Heart right ventricle (tissue), 16 donors: Measurements from ENCODE around the gene TRIM17. TPM values are rescaled to one million over a fixed set of nuclear protein-coding genes. Genes with fewer than 3 reads are reported as not detected.

ENCODE experiments used
- ATAC-seq, 8 donors: fragments of 200-7000 bp; cut with Tn5 transposase; one replicate each; pipeline ENCODE4 v1.9.1; 2020; ENCODE audit warnings: mild to moderate bottlenecking in 8 of 8, moderate library complexity in 8 of 8, moderate number of reproducible peaks in 1 of 8
- DNase-seq, 2 donors: peaks; one replicate each; pipeline ENCODE4 v3.0.0-alpha.2; 2020
- H3K27ac ChIP-seq, 10 donors: fragments of 200-600 bp; sonication (generic) in 2 of 10; one replicate each; pipeline versions ENCODE4 v1.5.0 to v1.8.0; 2020 to 2022; ENCODE audit warnings: mild to moderate bottlenecking in 3 of 10
- H3K27me3 ChIP-seq, 7 donors: fragments of 200-600 bp; one replicate each; pipeline ENCODE4 v1.8.0; 2021 to 2022; ENCODE audit warnings: mild to moderate bottlenecking in 2 of 7
- H3K36me3 ChIP-seq, 9 donors: fragments of 200-600 bp; sonication (generic) in 1 of 9; one replicate each; pipeline versions ENCODE4 v1.5.0 to v1.8.0; 2020 to 2022; ENCODE audit warnings: mild to moderate bottlenecking in 2 of 9
- H3K4me1 ChIP-seq, 9 donors: fragments of 200-600 bp; sonication (generic) in 1 of 9; one replicate each; pipeline versions ENCODE4 v1.5.0 to v1.8.0; 2020 to 2022; ENCODE audit warnings: mild to moderate bottlenecking in 4 of 9
- H3K4me3 ChIP-seq, 10 donors: fragments of 200-600 bp; sonication (generic) in 2 of 10; one replicate each; pipeline versions ENCODE4 v1.5.0 to v1.8.0; 2020 to 2022; ENCODE audit warnings: mild to moderate bottlenecking in 7 of 10, moderate library complexity in 2 of 10
- H3K9me3 ChIP-seq, 11 donors: fragments of 200-600 bp in 10 of 11; sonication (generic) in 2 of 11; one replicate each; pipeline versions ENCODE4 v1.5.0 to v1.8.0; 2013 to 2022; ENCODE audit warnings: mild to moderate bottlenecking in 2 of 11, control low read depth in 1 of 11, moderate library complexity in 1 of 11
- WGBS, 2 donors: extraction: QIAGEN DNeasy Blood & Tissue Kit; methylation state at CpG; one replicate each; pipeline ENCODE4 v1.1.7; 2013; ENCODE audit warnings: inconsistent platforms in 1 of 2; 5-methylcytosine and 5-hydroxymethylcytosine counted together
- intact Hi-C, 10 donors: fragments of 100-400 bp; cut with DNase I; formaldehyde crosslinking; loops; one replicate each; pipeline versions ENCODE4 v1.11.1 to v1.14.2; 2022
- polyA plus RNA-seq, 2 donors: library from polyadenylated mRNA; stranded (reverse); fragments of 200-250 nt; gene quantifications; one replicate each; pipeline ENCODE4 v1.2.3, GENCODE V29; 2013
- total RNA-seq, 10 donors: library from RNA; stranded (reverse); fragmentation: NEBNext Ultra II Directional in 3 of 10; extraction: Animal tissue kit (Norgen Biotek cat#: 25700) in 3 of 10; gene quantifications; one replicate each; pipeline versions ENCODE4 v1.2.1 to v1.2.4, GENCODE V29; 2021 to 2023
- TF ChIP-seq, protein P1 (sequence below), 9 donors: fragments of 200-600 bp; sonication (generic) in 2 of 9; IDR thresholded peaks; one replicate each; pipeline versions ENCODE4 v1.5.0 to v1.8.0; 2021 to 2022; ENCODE audit warnings: antibody characterized with exemption in 9 of 9, mild to moderate bottlenecking in 5 of 9, moderate library complexity in 1 of 9
- donor health status: Arrhythmogenic right ventricular cardiomyopathy.
- donor health status: ischemic (EF 13 %, LVEDD 7.1; RV severe dilation, severe dysfunction).
- donor health status: healthy with polysubstance abuse.
- donor health status: DM: no; HTN: yes; CAD: no.
- donor health status: DM: no; HTN: no; CAD: no.
- donor health status: ischemic (EF 25% LVEDD 6.9; RV normal size, moderate dysfunction).
- donor health status: ischemic (EF 25% LVEDD 5.7; RV mildly dilated, moderate dysfunction).
- donor health status: healthy.
- donor health status: DM: yes; HTN: yes; CAD: no.
- donor health status: Ischemic cardiomyopathy.
- donor health status: ischemic (EF 35%, LVEDD 5.7; RV mildly dilated, moderate dysfunction).
- donor health status: nonischemic (EF 11% LVEDD 7.7; RV severe dilation, severe dysfunction).
- donor health status: DM: yes; HTN: yes; CAD: no.
- donor health status: PGD.
- donor health status: ischemic (EF 29% LVEDD 5.4; RV normal size, mild dysfunction).
- donor health status: nonischemic (EF 23%, LVEDD 6.1; RV moderate dilation, normal function).

Gene TRIM17
- total and polyA plus RNA-seq, 12 donors = 0.14 to 0.44 (median 0.34) TPM; not detected in 3

DNA sequence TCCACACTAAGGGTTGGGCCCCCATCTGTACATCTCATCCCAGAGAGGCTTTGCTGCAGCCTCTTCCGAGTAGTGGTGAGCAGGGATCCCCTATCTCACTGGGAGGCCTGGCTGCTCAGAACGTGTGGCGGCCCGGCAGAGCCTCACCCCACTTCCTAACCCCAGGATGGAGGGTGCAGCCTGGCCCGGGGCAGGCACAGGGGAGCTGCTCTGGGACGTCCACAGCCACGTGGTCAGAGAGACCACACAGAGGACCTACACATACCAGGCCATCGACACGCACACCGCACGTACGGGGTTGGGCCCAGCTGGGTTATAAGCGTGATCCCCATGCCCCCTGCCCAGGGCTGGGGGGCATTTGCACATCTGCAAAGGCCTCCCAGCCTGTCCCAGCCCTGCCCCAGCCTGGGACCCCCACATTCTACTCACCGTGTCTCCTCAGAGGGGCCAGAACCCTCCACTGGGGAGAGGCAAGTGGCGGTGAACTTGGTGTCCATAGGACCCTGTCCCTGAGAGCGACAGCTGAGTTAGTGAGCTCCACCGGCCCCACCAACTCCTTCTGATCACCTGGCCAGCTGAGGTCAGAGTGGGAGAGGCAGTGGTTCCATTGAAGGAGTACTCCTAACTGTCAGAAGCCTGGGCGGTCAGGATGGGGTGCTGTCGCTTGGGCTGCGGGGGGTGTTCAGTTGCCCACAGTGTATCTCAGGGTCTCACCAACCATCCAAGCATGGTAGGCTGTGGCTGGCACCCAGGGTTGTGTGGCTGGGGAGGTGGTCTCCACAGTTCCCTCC lies 51.2 kb downstream of the TRIM17 start:
- Histone ChIP-seq H3K4me1 (peaks cover 7 to 91% (median 39%) of the 10 kb centered on the region in 9 donors), H3K9me3 (no peaks in the 10 kb centered on the region), H3K36me3 (no peaks in the 10 kb centered on the region), H3K4me3 (no peak overlapping the region), H3K27ac (peak overlapping the region in 6 of 10 donors; percentile 8 to 93 (median 89)), H3K27me3 (no peaks in the 10 kb centered on the region)
- intact Hi-C loops = no loop called here
- TF ChIP-seq, protein P1, sequence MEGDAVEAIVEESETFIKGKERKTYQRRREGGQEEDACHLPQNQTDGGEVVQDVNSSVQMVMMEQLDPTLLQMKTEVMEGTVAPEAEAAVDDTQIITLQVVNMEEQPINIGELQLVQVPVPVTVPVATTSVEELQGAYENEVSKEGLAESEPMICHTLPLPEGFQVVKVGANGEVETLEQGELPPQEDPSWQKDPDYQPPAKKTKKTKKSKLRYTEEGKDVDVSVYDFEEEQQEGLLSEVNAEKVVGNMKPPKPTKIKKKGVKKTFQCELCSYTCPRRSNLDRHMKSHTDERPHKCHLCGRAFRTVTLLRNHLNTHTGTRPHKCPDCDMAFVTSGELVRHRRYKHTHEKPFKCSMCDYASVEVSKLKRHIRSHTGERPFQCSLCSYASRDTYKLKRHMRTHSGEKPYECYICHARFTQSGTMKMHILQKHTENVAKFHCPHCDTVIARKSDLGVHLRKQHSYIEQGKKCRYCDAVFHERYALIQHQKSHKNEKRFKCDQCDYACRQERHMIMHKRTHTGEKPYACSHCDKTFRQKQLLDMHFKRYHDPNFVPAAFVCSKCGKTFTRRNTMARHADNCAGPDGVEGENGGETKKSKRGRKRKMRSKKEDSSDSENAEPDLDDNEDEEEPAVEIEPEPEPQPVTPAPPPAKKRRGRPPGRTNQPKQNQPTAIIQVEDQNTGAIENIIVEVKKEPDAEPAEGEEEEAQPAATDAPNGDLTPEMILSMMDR (IDR thresholded peaks at IDR 0.05) = no peak
- ATAC-seq (no peak), DNase-seq (peak in 1 of 2 donors; percentile 3)
- WGBS, 2 donors = 67 to 80% methylated on average over 20 of the region's 20 CpGs

DNA sequence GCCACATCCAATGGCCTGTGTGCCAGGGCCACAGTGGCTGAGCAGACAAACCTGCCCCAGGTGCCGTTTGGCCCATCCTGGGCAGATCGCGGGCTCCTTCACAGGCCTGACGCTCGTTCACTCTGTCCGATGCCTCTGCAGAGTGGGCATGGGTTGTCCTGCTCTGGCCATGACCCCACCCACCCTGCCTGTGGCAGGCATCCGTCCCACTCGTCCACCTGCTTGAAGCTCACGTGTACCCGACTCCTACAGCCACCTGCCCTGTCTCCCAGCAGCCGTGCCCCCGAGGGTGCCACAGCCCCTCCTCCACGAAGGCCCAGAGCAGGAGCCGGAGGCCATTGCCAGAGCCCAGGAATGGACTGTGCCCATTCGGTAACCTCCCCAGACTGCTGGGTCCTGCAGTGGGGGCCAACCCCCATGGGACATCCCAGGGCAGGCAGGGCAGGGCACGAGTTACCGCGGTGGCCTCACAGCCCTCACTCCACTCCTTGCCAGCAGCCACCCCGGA lies 51.9 kb downstream of the TRIM17 start:
- TF ChIP-seq, protein P1 (IDR thresholded peaks at IDR 0.05) = no peak
- Histone ChIP-seq H3K36me3 (no peaks in the 10 kb centered on the region), H3K27ac (peak overlapping the region in 6 of 10 donors; percentile 8 to 91 (median 35)), H3K4me1 (peaks cover 5 to 91% (median 32%) of the 10 kb centered on the region in 9 donors), H3K27me3 (no peaks in the 10 kb centered on the region), H3K4me3 (no peak overlapping the region), H3K9me3 (no peaks in the 10 kb centered on the region)
- 75 to 79% methylated on average over 18 to 19 of the region's 19 CpGs for whole genome bisulfite sequencing, 2 donors
- intact Hi-C loops = no loop called here
- no peak for ATAC-seq
- DNase-seq = peak in 1 of 2 donors; percentile 15

DNA sequence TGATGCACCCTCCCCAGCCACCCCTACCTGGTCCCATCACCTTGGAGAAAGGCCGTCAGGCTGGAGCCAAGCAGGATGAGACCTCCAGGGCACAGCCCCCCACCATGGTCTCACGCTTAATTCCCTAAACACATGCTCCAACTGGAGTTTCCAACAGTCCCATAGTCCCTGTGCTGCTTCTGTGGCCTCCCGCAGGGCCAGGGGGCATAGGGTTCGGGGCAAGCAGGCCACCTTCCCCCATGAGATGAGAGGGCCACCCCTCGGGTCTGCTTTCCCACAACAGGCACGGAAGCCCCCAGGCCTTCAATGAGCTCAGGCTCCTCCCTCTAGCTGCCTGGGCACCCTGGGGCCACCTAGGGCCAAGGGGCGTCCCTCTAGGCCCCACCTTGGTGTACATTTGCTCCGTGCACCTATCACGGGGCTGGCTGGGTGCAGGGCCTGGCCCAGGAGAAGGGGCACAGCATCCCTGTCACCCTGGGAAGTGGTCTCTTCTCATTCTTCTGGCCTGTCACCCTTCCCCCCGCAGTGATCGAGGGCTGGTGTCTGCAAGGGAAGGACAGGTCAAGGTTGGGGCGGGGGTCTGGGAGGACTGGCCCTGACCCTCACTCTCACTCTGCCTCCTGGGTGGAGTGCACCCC lies 52.5 kb downstream of the TRIM17 start:
- WGBS, 2 donors = 77 to 78% methylated on average over 12 of the region's 12 CpGs
- Histone ChIP-seq H3K27me3 (no peaks in the 10 kb centered on the region), H3K9me3 (no peaks in the 10 kb centered on the region), H3K36me3 (no peaks in the 10 kb centered on the region), H3K4me3 (no peak overlapping the region), H3K4me1 (peaks cover 3 to 90% (median 27%) of the 10 kb centered on the region in 9 donors), H3K27ac (peak overlapping the region in 5 of 10 donors; percentile 8 to 91 (median 41))
- intact Hi-C loops = no loop called here
- no peak for ATAC-seq
- DNase-seq = peak in 1 of 2 donors; percentile 11
- TF ChIP-seq, protein P1 (IDR thresholded peaks at IDR 0.05) = no peak

DNA sequence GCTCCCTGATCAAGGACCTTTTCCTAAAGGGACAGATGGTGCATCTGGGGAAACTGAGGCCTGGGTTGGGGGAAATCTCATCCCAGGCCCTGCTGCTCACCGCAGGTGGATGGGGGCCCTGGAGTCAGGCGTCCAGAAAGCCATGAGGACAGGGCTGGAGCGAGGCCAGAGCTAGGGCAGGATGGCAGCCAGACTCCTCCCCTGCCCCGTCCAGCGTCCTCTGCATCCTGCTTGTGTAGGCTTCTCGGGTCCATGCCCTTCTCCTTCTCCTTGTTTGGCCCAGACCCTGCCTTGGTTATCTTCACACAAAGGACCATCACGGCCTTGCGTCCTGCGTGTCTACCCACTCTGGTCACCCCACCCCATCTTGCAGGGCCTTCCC lies 53.0 kb downstream of the TRIM17 start:
- intact Hi-C loops = no loop called here
- H3K4me3 ChIP-seq = no peak overlapping the region
- no peak for ATAC-seq
- no peaks in the 10 kb centered on the region for H3K9me3 ChIP-seq
- H3K4me1 ChIP-seq = peaks cover 3 to 91% (median 25%) of the 10 kb centered on the region in 9 donors
- H3K27me3 ChIP-seq = no peaks in the 10 kb centered on the region
- DNase-seq = peak in 1 of 2 donors; percentile 37
- TF ChIP-seq, protein P1 (IDR thresholded peaks at IDR 0.05) = no peak
- no peaks in the 10 kb centered on the region for H3K36me3 ChIP-seq
- H3K27ac ChIP-seq = peak overlapping the region in 4 of 10 donors; percentile 22 to 88 (median 36)
- 40 to 44% methylated on average over 9 of the region's 9 CpGs for WGBS, 2 donors
